HepG2 (cell line): Measurements from ENCODE around the gene TMEM270. TPM values are rescaled to one million over a fixed set of nuclear protein-coding genes. Genes with fewer than 3 reads are reported as not detected.

Experiments
- BCL6 ChIP-seq: IDR thresholded peaks from 2 replicates; pipeline ENCODE4 v1.6.1; 2016; ENCODE audit warnings: missing genetic modification reagents, missing compliant biosample characterization
- CREM ChIP-seq, 2 experiments: sonication (generic) in 1 of 2; formaldehyde crosslinking in 1 of 2; IDR thresholded peaks; 2 replicates each; pipeline versions ENCODE4 v1.4.0 to v1.6.1; 2016 to 2020; ENCODE audit warnings: antibody characterized with exemption in 1 of 2, mild to moderate bottlenecking in 1 of 2, missing genetic modification reagents in 1 of 2
- GATA4 ChIP-seq: sonication (generic); IDR thresholded peaks from 2 replicates; pipeline ENCODE4 v1.6.1; 2016; ENCODE audit warnings: antibody characterized with exemption, low read depth, borderline replicate concordance
- HNF4G ChIP-seq, 2 experiments: sonication (generic) in 1 of 2; formaldehyde crosslinking in 1 of 2; IDR thresholded peaks; 2 replicates each; pipeline versions ENCODE4 v1.4.0 to v1.6.1; 2011 to 2020; ENCODE audit warnings: borderline replicate concordance in 2 of 2, low read depth in 2 of 2, mild to moderate bottlenecking in 2 of 2, low read length in 1 of 2, missing genetic modification reagents in 1 of 2, moderate library complexity in 1 of 2
- NR2F6 ChIP-seq, 2 experiments: IDR thresholded peaks; 2 replicates each; pipeline ENCODE4 v1.6.1; 2016; ENCODE audit warnings: antibody characterized with exemption in 1 of 2, mild to moderate bottlenecking in 1 of 2
- REXO4 ChIP-seq: sonication (generic); formaldehyde crosslinking; IDR thresholded peaks from 2 replicates; pipeline ENCODE4 v1.8.0; 2022; ENCODE audit warnings: missing genetic modification reagents, mild to moderate bottlenecking, borderline replicate concordance
- TGIF2 ChIP-seq: IDR thresholded peaks from 2 replicates; pipeline ENCODE4 v1.6.1; 2016; ENCODE audit warnings: control low read depth, missing compliant biosample characterization
- TMF1 ChIP-seq: sonication (generic); formaldehyde crosslinking; IDR thresholded peaks from 2 replicates; pipeline ENCODE4 v1.8.1; 2022; ENCODE audit warnings: low read depth, missing genetic modification reagents
- ZNF543 ChIP-seq: sonication (generic); formaldehyde crosslinking; IDR thresholded peaks from 2 replicates; pipeline ENCODE4 v1.4.0; 2020; ENCODE audit warnings: mild to moderate bottlenecking, missing genetic modification reagents
- ZNF567 ChIP-seq: sonication (generic); formaldehyde crosslinking; IDR thresholded peaks from 2 replicates; pipeline ENCODE4 v1.8.1; 2023; ENCODE audit warnings: mild to moderate bottlenecking, missing genetic modification reagents, borderline replicate concordance
- polyA plus RNA-seq, 8 experiments: library from polyadenylated mRNA; depleted of rRNA in 3 of 8; stranded (reverse) in 7 of 8; unstranded in 1 of 8; fragments of >200 nt; fragmentation: Illumina TruSeq in 4 of 8; extraction: Trizol in 4 of 8; gene quantifications; 2 replicates each; pipeline versions ENCODE4 v1.2.1 to v1.2.3, GENCODE V29; 2011 to 2016; ENCODE audit warnings: low read depth in 4 of 8, missing spikeins in 1 of 8, mixed read lengths in 1 of 8; ENCODE audit not compliant: insufficient read depth in 1 of 8
- total RNA-seq, 5 experiments: library from RNA; depleted of rRNA; stranded (reverse); fragments of >200 nt; fragmentation: Illumina TruSeq; extraction: Trizol; gene quantifications; 2 replicates each; pipeline ENCODE4 v1.2.3, GENCODE V29; 2016; ENCODE audit warnings: low read depth in 1 of 5
- TF ChIP-seq, protein P1 (sequence below): sonication (generic); formaldehyde crosslinking; IDR thresholded peaks from 2 replicates; pipeline ENCODE4 v1.5.0; 2020; ENCODE audit warnings: mild to moderate bottlenecking, missing genetic modification reagents, moderate library complexity
- TF ChIP-seq, protein P2 (sequence below), 2 experiments: sonication (generic) in 1 of 2; formaldehyde crosslinking in 1 of 2; IDR thresholded peaks; 2 replicates each; pipeline versions ENCODE4 v1.4.0 to v1.6.1; 2018 to 2020; ENCODE audit warnings: missing genetic modification reagents in 2 of 2, borderline replicate concordance in 1 of 2, low read depth in 1 of 2, mild to moderate bottlenecking in 1 of 2, missing biosample characterization in 1 of 2
- TF ChIP-seq, protein P3 (sequence below): sonication (generic); formaldehyde crosslinking; IDR thresholded peaks from 2 replicates; pipeline ENCODE4 v1.4.0; 2020; ENCODE audit warnings: missing genetic modification reagents, borderline replicate concordance
- TF ChIP-seq, protein P4 (sequence below): sonication (generic); formaldehyde crosslinking; IDR thresholded peaks from 2 replicates; pipeline ENCODE4 v1.5.0; 2020; ENCODE audit warnings: mild to moderate bottlenecking, missing genetic modification reagents
- TF ChIP-seq, protein P5 (sequence below): sonication (generic); formaldehyde crosslinking; IDR thresholded peaks from 2 replicates; pipeline ENCODE4 v1.4.0; 2020; ENCODE audit warnings: mild to moderate bottlenecking, low read depth, missing genetic modification reagents

Gene TMEM270
- total and polyA plus RNA-seq, 2 of the 13 experiments (the other 11 are each of a cell fraction or from before 2014, with no cell fraction given): not detected

DNA sequence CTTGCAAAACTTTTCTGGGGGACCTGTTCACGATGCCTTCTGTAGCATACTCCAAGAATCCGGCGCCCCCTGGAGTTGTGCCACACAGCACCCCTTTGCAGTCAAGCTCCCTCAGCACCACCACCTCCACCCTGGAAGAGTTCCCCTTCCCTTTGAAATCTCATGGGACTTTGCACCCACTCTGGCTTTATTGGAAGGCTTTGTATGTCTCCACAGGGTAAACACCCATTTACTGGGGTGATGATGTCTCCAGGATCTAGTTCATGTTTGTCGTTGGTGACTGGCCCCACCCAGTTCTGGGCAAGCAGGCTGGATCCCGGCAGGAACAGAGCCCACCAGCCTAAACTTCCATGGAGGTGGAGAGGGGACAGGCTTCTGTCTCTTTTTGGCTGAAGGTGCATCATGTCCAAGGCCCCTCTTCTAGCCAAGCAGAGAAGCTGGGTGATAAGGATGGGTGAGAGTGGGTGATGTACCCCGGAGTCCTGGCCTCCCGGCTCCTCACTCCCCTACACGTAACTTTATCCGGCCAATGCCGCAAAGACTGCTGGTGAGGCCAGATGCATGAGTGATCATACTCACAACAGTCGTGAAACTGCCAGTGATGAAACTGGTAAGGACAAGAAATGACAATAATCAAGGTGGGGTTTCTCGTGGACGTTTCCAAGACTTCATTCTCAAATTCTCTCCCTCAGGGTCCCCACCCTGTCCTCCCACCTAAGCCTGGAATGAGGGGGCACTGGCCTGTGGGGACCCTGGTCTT, 30.9 kb upstream of the TMEM270 start (continued):
- no peak for TF ChIP-seq REXO4
- no peak for TF ChIP-seq TGIF2
- no peak for TF ChIP-seq ZNF543
- TF ChIP-seq CREM (IDR thresholded peaks at IDR 0.05): peak; percentile 45; the same call in 1 of the 2 replicates
- no peak for TF ChIP-seq CREM (CRISPR knock-in tag; IDR thresholded peaks at IDR 0.05)
- TF ChIP-seq HNF4G (IDR thresholded peaks at IDR 0.05; ENCODE audit: borderline replicate concordance, low read depth, low read length): peak; percentile 15; the same call in 1 of the 2 replicates
- no peak for TF ChIP-seq HNF4G (CRISPR knock-in tag; IDR thresholded peaks at IDR 0.05; ENCODE audit: borderline replicate concordance, low read depth)
- no peak for TF ChIP-seq TMF1 (CRISPR knock-in tag)
- TF ChIP-seq ZNF567 (CRISPR knock-in tag): 0 out of 2 replicates have a peak, but pooled peaks have one; percentile 2
- TF ChIP-seq, protein P1, sequence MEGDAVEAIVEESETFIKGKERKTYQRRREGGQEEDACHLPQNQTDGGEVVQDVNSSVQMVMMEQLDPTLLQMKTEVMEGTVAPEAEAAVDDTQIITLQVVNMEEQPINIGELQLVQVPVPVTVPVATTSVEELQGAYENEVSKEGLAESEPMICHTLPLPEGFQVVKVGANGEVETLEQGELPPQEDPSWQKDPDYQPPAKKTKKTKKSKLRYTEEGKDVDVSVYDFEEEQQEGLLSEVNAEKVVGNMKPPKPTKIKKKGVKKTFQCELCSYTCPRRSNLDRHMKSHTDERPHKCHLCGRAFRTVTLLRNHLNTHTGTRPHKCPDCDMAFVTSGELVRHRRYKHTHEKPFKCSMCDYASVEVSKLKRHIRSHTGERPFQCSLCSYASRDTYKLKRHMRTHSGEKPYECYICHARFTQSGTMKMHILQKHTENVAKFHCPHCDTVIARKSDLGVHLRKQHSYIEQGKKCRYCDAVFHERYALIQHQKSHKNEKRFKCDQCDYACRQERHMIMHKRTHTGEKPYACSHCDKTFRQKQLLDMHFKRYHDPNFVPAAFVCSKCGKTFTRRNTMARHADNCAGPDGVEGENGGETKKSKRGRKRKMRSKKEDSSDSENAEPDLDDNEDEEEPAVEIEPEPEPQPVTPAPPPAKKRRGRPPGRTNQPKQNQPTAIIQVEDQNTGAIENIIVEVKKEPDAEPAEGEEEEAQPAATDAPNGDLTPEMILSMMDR: peak; percentile 57
- TF ChIP-seq, protein P2, sequence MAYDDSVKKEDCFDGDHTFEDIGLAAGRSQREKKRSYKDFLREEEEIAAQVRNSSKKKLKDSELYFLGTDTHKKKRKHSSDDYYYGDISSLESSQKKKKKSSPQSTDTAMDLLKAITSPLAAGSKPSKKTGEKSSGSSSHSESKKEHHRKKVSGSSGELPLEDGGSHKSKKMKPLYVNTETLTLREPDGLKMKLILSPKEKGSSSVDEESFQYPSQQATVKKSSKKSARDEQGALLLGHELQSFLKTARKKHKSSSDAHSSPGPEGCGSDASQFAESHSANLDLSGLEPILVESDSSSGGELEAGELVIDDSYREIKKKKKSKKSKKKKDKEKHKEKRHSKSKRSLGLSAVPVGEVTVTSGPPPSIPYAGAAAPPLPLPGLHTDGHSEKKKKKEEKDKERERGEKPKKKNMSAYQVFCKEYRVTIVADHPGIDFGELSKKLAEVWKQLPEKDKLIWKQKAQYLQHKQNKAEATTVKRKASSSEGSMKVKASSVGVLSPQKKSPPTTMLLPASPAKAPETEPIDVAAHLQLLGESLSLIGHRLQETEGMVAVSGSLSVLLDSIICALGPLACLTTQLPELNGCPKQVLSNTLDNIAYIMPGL (CRISPR knock-in tag; IDR thresholded peaks at IDR 0.05; ENCODE audit: borderline replicate concordance in 1 of 2, low read depth in 1 of 2): peak in 1 of 2 experiments; percentile 35; a peak in 1 of 4 replicates
- TF ChIP-seq BCL6: peak; percentile 33; the same call in 1 of the 2 replicates
- no peak for TF ChIP-seq GATA4
- TF ChIP-seq NR2F6 (IDR thresholded peaks at IDR 0.05): no peak
- TF ChIP-seq NR2F6 (CRISPR knock-in tag; IDR thresholded peaks at IDR 0.05): 0 out of 2 replicates have a peak, but pooled peaks have one; percentile 4
- TF ChIP-seq, protein P3, sequence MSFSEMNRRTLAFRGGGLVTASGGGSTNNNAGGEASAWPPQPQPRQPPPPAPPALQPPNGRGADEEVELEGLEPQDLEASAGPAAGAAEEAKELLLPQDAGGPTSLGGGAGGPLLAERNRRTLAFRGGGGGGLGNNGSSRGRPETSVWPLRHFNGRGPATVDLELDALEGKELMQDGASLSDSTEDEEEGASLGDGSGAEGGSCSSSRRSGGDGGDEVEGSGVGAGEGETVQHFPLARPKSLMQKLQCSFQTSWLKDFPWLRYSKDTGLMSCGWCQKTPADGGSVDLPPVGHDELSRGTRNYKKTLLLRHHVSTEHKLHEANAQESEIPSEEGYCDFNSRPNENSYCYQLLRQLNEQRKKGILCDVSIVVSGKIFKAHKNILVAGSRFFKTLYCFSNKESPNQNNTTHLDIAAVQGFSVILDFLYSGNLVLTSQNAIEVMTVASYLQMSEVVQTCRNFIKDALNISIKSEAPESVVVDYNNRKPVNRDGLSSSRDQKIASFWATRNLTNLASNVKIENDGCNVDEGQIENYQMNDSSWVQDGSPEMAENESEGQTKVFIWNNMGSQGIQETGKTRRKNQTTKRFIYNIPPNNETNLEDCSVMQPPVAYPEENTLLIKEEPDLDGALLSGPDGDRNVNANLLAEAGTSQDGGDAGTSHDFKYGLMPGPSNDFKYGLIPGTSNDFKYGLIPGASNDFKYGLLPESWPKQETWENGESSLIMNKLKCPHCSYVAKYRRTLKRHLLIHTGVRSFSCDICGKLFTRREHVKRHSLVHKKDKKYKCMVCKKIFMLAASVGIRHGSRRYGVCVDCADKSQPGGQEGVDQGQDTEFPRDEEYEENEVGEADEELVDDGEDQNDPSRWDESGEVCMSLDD (CRISPR knock-in tag): peak; percentile 41; the same call in 1 of the 2 replicates
- TF ChIP-seq, protein P4, sequence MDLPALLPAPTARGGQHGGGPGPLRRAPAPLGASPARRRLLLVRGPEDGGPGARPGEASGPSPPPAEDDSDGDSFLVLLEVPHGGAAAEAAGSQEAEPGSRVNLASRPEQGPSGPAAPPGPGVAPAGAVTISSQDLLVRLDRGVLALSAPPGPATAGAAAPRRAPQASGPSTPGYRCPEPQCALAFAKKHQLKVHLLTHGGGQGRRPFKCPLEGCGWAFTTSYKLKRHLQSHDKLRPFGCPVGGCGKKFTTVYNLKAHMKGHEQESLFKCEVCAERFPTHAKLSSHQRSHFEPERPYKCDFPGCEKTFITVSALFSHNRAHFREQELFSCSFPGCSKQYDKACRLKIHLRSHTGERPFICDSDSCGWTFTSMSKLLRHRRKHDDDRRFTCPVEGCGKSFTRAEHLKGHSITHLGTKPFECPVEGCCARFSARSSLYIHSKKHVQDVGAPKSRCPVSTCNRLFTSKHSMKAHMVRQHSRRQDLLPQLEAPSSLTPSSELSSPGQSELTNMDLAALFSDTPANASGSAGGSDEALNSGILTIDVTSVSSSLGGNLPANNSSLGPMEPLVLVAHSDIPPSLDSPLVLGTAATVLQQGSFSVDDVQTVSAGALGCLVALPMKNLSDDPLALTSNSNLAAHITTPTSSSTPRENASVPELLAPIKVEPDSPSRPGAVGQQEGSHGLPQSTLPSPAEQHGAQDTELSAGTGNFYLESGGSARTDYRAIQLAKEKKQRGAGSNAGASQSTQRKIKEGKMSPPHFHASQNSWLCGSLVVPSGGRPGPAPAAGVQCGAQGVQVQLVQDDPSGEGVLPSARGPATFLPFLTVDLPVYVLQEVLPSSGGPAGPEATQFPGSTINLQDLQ (CRISPR knock-in tag): peak; percentile 63; the same call in 1 of the 2 replicates
- TF ChIP-seq, protein P5, sequence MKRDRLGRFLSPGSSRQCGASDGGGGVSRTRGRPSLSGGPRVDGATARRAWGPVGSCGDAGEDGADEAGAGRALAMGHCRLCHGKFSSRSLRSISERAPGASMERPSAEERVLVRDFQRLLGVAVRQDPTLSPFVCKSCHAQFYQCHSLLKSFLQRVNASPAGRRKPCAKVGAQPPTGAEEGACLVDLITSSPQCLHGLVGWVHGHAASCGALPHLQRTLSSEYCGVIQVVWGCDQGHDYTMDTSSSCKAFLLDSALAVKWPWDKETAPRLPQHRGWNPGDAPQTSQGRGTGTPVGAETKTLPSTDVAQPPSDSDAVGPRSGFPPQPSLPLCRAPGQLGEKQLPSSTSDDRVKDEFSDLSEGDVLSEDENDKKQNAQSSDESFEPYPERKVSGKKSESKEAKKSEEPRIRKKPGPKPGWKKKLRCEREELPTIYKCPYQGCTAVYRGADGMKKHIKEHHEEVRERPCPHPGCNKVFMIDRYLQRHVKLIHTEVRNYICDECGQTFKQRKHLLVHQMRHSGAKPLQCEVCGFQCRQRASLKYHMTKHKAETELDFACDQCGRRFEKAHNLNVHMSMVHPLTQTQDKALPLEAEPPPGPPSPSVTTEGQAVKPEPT (CRISPR knock-in tag): no peak
